Lower leg skin (tissue), 3 donors: ENCODE results near the gene KCNG2.

Source experiments
- CTCF ChIP-seq, 3 donors: fragments of 450-650 bp; IDR thresholded peaks; one replicate each; pipeline ENCODE4 v1.5.1; 2016; ENCODE audit warnings: antibody characterized with exemption in 3 of 3, mild to moderate bottlenecking in 3 of 3, moderate library complexity in 2 of 3
- POLR2A ChIP-seq, 2 donors: fragments of 450-650 bp; IDR thresholded peaks; one replicate each; pipeline ENCODE4 v1.6.1; 2016 to 2017; ENCODE audit warnings: antibody characterized with exemption in 2 of 2, mild to moderate bottlenecking in 1 of 2, moderate library complexity in 1 of 2

- TF ChIP-seq CTCF (IDR thresholded peaks at IDR 0.05), result no peak
- no peak for TF ChIP-seq POLR2A (IDR thresholded peaks at IDR 0.05)
Measured at GRCh38 chr18:79818631-79819030, 20.9 kb downstream of the KCNG2 start.
